WERI-Rb-1 (cell line): ENCODE measurements around the gene ZNF79.

Source experiments
- DNase-seq: peaks from one replicate; pipeline ENCODE4 v3.0.0-alpha.2; 2020
- H3K27ac ChIP-seq: fragments of 250-450 bp; sonication (Bioruptor Pico); 2 replicates; pipeline ENCODE4 v1.5.1; 2020; ENCODE audit warnings: mild to moderate bottlenecking, moderate library complexity
- H3K27me3 ChIP-seq: fragments of 250-450 bp; sonication (Bioruptor Pico); 2 replicates; pipeline ENCODE4 v1.5.1; 2021; ENCODE audit warnings: mild to moderate bottlenecking, low read depth, moderate library complexity; ENCODE audit not compliant: insufficient read depth, severe bottlenecking
- H3K36me3 ChIP-seq: fragments of 250-450 bp; sonication (Bioruptor Pico); 2 replicates; pipeline ENCODE4 v1.5.1; 2020; ENCODE audit warnings: mild to moderate bottlenecking, moderate library complexity
- H3K4me3 ChIP-seq: 2 replicates; pipeline ENCODE4 v1.5.1; 2011; ENCODE audit warnings: low read depth, mild to moderate bottlenecking, control low read depth, low read length
- H3K9me3 ChIP-seq: fragments of 250-450 bp; sonication (Bioruptor Pico); 2 replicates; pipeline ENCODE4 v1.5.1; 2021; ENCODE audit warnings: mild to moderate bottlenecking, moderate library complexity; ENCODE audit not compliant: severe bottlenecking
- TF ChIP-seq, protein P1 (sequence below): IDR thresholded peaks from 2 replicates; pipeline ENCODE4 v1.5.1; 2011; ENCODE audit warnings: low read depth, mild to moderate bottlenecking, control low read depth, inconsistent platforms, low read length

The ZNF79 gene

DNA sequence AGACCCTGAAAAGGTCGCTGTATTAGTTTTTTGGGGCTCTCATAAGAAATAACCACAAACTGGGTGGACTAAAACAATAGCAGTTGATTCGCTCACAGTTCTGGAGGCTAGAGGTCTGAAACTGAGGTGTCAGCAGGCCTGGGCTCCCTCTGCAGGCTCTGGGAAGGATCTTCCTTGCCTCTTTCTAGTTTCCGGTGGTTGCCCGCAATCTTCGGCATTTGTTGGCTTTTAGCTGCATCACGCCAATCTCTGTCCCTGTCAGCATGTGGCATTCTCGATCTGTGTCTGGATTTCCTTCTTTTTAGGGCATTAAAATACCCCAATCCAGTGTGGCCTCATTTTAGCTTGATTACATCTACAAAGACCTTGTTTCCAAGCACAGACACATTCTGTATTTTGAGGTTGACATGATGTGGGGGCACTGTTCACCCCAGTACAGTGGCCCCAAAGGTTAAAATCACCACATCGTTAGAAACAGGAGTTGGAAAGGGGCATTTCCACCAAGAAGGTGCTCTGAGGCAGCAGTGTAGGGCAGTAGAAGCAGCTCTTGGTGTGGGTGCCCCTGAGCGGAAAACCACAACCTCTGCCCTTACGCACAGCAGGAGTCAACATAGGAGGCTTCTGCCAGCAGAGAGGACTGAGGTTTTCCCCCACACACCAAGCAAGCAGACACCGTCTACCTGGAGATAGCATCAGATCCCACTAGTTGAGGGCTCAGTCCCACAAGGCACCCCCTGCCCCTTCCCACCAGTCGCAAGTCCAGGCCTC, 13.5 kb downstream of the ZNF79 start:
- Histone ChIP-seq H3K4me3 (no peak overlapping the region), H3K36me3 (peaks cover 92% of the 10 kb centered on the region), H3K27ac (peak overlapping the region; percentile 34), H3K27me3 (no peaks in the 10 kb centered on the region), H3K9me3 (peaks cover 5% of the 10 kb centered on the region)
- TF ChIP-seq, protein P1, sequence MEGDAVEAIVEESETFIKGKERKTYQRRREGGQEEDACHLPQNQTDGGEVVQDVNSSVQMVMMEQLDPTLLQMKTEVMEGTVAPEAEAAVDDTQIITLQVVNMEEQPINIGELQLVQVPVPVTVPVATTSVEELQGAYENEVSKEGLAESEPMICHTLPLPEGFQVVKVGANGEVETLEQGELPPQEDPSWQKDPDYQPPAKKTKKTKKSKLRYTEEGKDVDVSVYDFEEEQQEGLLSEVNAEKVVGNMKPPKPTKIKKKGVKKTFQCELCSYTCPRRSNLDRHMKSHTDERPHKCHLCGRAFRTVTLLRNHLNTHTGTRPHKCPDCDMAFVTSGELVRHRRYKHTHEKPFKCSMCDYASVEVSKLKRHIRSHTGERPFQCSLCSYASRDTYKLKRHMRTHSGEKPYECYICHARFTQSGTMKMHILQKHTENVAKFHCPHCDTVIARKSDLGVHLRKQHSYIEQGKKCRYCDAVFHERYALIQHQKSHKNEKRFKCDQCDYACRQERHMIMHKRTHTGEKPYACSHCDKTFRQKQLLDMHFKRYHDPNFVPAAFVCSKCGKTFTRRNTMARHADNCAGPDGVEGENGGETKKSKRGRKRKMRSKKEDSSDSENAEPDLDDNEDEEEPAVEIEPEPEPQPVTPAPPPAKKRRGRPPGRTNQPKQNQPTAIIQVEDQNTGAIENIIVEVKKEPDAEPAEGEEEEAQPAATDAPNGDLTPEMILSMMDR = peak; percentile 55
- no peak for DNase-seq

DNA sequence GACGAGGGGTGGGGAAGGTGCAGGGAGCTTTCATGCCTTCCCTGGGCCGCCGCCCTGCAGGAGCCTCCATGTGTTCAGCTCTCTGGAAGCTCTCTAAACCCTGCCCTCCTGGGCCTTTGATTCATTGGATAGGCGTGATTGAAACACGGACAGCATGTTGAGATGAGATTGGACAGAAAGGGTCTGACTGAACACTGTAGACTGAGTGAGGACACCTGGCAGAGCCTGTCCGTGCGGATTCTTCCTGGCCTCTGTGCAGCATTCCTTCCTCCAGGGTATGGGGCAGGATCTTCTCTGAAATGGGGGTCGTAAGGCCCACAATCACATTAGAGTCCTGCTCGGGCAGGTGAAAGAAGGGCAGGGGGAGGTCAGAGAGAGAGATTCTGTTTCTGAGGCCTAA, 14.2 kb downstream of the ZNF79 start:
- TF ChIP-seq, protein P1 = no peak
- Histone ChIP-seq H3K27me3 (no peaks in the 10 kb centered on the region), H3K36me3 (peaks cover 92% of the 10 kb centered on the region), H3K4me3 (no peak overlapping the region), H3K27ac (peak overlapping the region; percentile 34), H3K9me3 (peaks cover 7% of the 10 kb centered on the region)
- DNase-seq = no peak

DNA sequence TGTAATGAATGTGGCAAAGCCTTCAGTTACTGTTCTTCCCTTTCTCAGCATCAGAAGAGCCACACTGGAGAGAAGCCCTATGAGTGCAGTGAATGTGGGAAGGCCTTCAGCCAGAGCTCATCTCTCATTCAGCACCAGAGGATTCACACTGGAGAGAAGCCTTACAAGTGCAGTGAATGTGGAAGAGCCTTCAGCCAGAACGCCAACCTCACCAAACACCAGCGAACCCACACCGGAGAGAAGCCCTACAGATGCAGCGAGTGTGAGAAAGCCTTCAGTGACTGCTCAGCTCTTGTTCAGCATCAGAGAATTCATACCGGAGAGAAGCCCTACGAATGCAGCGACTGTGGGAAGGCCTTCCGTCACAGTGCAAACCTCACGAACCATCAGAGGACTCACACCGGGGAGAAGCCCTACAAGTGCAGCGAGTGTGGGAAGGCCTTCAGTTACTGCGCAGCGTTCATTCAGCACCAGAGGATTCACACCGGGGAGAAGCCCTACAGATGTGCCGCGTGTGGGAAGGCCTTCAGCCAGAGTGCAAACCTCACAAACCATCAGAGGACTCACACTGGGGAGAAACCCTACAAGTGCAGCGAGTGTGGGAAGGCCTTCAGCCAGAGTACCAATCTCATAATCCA, 20.2 kb downstream of the ZNF79 start:
- no peak for DNase-seq
- Histone ChIP-seq H3K9me3 (peaks cover 20% of the 10 kb centered on the region), H3K4me3 (no peak overlapping the region)

DNA sequence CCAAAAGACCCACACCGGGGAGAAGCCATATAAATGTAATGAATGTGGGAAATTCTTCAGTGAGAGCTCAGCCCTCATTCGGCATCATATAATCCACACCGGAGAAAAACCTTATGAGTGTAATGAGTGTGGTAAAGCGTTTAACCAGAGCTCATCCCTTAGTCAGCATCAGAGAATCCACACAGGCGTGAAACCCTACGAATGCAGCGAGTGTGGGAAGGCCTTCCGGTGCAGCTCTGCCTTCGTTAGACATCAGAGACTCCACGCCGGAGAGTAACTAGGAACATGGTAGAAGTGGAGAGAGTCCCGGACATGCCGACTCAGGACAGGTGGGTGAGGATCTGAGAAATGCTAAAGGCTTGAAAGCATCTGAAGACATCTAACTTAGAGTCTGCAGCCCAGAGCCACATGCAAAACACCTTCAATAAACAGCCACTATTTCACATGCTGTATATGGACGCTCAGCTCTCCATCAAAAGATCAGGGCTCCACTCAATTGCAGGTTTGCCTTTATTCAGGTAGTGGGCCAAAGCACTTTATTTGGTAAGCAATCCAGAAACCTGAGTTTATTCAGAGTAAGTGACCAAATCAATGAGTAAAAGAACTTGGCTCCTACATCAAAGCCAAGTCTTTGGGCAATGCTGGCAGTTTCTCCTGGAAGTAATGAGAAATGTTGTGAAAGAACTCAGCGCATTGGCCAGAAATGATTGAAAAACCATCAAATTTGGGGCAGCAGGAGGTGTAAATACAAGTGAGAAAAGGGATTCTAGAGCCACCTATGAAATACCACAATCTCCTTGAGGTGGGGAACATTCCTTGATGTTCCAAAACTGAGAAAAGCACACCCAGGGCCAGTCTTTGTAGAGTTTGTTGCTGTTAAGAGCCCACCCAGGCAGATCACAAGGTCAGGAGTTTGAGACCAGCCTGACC, 21.0 kb downstream of the ZNF79 start:
- H3K36me3 ChIP-seq = peaks cover 96% of the 10 kb centered on the region

More for the DNA sequence above, 20.2 kb downstream of the ZNF79 start:
- H3K27me3 ChIP-seq = no peaks in the 10 kb centered on the region
- H3K36me3 ChIP-seq = peaks cover 92% of the 10 kb centered on the region
- H3K27ac ChIP-seq = no peak overlapping the region
- TF ChIP-seq, protein P1 = no peak

More for the DNA sequence above, 21.0 kb downstream of the ZNF79 start:
- DNase-seq = no peak
- TF ChIP-seq, protein P1 = no peak
- Histone ChIP-seq H3K27me3 (no peaks in the 10 kb centered on the region), H3K27ac (no peak overlapping the region), H3K4me3 (no peak overlapping the region), H3K9me3 (peaks cover 20% of the 10 kb centered on the region)
